Prostate gland (tissue), 2 donors: ENCODE measurements around the gene LGR6. TPM values are rescaled to one million over a fixed set of nuclear protein-coding genes. Genes with fewer than 3 reads are reported as not detected.

ENCODE experiments used
- DNase-seq: peaks from one replicate; pipeline ENCODE4 v3.0.0-alpha.2; 2019; ENCODE audit warnings: low spot score
- H3K27ac ChIP-seq, 2 donors: fragments of 200-600 bp; sonication (generic); 2 replicates each; pipeline ENCODE4 v1.5.1; 2017 to 2019
- H3K27me3 ChIP-seq: fragments of 200-600 bp; sonication (generic); replicated peaks from 2 replicates; pipeline ENCODE4 v1.5.1; 2019; ENCODE audit not compliant: insufficient read depth
- H3K36me3 ChIP-seq, 2 donors: fragments of 200-600 bp; sonication (generic); 1 replicate in 1 of 2; 2 replicates in 1 of 2; pipeline versions ENCODE4 v1.5.1 to v1.8.1; 2017 to 2019
- H3K4me1 ChIP-seq: fragments of 200-600 bp; sonication (generic); replicated peaks from 2 replicates; pipeline ENCODE4 v1.5.1; 2019
- H3K4me3 ChIP-seq, 2 donors: fragments of 200-600 bp; sonication (generic); 2 replicates each; pipeline ENCODE4 v1.5.1; 2017 to 2019
- H3K9me3 ChIP-seq: fragments of 200-600 bp; sonication (generic); 2 replicates; pipeline ENCODE4 v1.5.1; 2017
- POLR2A ChIP-seq: fragments of 450-650 bp; IDR thresholded peaks from one replicate; pipeline ENCODE4 v1.6.1; 2016; ENCODE audit warnings: antibody characterized with exemption, mild to moderate bottlenecking
- POLR2AphosphoS5 ChIP-seq: sonication (generic); formaldehyde crosslinking; IDR thresholded peaks from one replicate; pipeline ENCODE4 v1.6.1; 2017; ENCODE audit warnings: antibody characterized with exemption
- WGBS: methylation state at CpG from one replicate; pipeline ENCODE4 v1.1.5; 2018; 5-methylcytosine and 5-hydroxymethylcytosine counted together
- intact Hi-C: fragments of 100-400 bp; cut with DNase I; formaldehyde crosslinking; loops from one replicate; pipeline ENCODE4 v1.14.2; 2022
- total RNA-seq, 2 donors: library from RNA; depleted of rRNA; stranded (reverse); fragments of >200 nt; gene quantifications; one replicate each; pipeline ENCODE4 v1.1.0, GENCODE V29; 2016
- TF ChIP-seq, protein P1 (sequence below), 4 experiments: fragments of 200-600 bp in 2 of 4; fragments of 450-650 bp in 2 of 4; sonication (generic) in 2 of 4; IDR thresholded peaks; 1 replicate in 3 of 4; 2 replicates in 1 of 4; pipeline ENCODE4 v1.5.1; 2016 to 2019; ENCODE audit warnings: antibody characterized with exemption in 4 of 4, mild to moderate bottlenecking in 2 of 4, moderate library complexity in 2 of 4

Gene LGR6
- total RNA-seq, 2 donors from 2014 or later = 8.0 to 25.6 TPM

DNA sequence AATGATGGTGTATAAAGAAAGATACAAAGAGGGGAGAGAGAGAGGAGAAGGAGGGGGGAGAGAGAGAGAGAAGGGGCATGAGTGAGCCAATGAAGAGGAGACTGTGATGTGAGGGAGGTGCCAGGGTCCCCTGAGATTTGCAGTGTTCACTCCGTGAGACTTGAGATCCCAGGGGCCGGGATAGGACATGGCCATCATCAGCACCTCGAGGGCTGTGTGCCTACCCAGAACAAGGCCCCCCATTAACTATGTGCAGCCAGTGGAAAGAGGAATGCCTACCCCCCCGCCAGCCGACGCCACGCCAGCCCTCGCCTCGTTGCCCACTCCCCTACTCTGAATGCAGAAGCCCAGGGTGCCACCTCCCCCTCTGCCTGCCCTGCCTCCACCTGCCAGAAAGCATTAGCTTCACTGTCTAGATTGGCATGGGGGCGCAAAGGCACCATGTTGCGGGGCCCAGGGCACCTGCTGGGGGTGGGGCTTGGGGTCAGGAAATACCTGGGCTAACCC, 14.8 kb downstream of the LGR6 start:
- Histone ChIP-seq H3K4me1 (peaks cover 4% of the 10 kb centered on the region), H3K27me3 (no peaks in the 10 kb centered on the region), H3K9me3 (no peaks in the 10 kb centered on the region), H3K4me3 (no peak overlapping the region), H3K27ac (no peak overlapping the region), H3K36me3 (no peaks in the 10 kb centered on the region)
- TF ChIP-seq POLR2A (no peak), POLR2AphosphoS5 (no peak)
- TF ChIP-seq, protein P1, sequence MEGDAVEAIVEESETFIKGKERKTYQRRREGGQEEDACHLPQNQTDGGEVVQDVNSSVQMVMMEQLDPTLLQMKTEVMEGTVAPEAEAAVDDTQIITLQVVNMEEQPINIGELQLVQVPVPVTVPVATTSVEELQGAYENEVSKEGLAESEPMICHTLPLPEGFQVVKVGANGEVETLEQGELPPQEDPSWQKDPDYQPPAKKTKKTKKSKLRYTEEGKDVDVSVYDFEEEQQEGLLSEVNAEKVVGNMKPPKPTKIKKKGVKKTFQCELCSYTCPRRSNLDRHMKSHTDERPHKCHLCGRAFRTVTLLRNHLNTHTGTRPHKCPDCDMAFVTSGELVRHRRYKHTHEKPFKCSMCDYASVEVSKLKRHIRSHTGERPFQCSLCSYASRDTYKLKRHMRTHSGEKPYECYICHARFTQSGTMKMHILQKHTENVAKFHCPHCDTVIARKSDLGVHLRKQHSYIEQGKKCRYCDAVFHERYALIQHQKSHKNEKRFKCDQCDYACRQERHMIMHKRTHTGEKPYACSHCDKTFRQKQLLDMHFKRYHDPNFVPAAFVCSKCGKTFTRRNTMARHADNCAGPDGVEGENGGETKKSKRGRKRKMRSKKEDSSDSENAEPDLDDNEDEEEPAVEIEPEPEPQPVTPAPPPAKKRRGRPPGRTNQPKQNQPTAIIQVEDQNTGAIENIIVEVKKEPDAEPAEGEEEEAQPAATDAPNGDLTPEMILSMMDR (IDR thresholded peaks at IDR 0.05) = no peak
- intact Hi-C loops = no loop called here
- DNase-seq = no peak
- WGBS = 72% methylated on average over 11 of the region's 11 CpGs

DNA sequence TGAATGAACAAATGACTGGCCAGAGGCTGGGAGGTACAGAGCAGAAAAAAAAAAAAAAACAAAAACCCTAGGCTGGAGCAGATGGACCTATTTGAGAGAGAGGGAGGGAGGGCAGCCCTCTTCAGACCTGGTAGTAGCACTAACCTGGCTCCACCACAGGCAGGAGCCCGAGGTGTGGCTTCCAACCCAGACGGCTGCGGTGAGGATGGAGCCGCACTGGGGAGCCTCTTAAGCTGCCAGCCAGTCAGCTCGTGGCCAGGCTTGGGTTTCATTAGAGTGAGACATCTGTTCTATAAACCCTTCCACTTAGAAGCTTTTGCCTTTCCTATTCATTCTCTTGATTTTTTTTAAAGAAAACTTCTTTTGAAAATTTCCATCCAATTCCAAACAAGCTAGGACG, 16.8 kb downstream of the LGR6 start:
- Histone ChIP-seq H3K27ac (no peak overlapping the region), H3K27me3 (no peaks in the 10 kb centered on the region), H3K4me3 (no peak overlapping the region), H3K36me3 (no peaks in the 10 kb centered on the region), H3K9me3 (no peaks in the 10 kb centered on the region), H3K4me1 (peaks cover 4% of the 10 kb centered on the region)
- no peak for TF ChIP-seq POLR2A
- TF ChIP-seq, protein P1 (IDR thresholded peaks at IDR 0.05) = peak in 2 of 4 experiments; percentile 22 to 26
- WGBS = 16% methylated on average over 6 of the region's 6 CpGs
- intact Hi-C loops = no loop called here
- peak; percentile 57 for DNase-seq

DNA sequence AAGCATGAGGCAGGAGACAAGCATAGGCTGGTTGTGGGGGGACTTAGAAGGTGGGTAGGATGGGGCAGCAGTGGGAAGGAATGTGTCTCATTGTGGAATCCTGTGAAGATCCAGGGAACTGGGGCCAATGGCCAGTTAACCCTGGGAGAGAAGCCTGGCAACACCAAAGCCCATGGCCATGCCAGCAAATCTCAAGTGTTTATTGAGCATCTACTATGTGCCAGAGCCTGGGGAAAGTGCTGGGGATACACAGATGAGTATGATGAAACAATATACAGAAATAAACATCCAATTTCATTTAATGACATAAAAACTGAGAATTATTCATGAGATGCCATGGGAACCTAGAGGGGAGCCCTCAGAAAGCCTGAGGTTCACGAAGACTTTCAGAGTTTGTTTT, 17.4 kb downstream of the LGR6 start:
- TF ChIP-seq, protein P1 (IDR thresholded peaks at IDR 0.05) = no peak
- no peak for TF ChIP-seq POLR2A
- no peak for TF ChIP-seq POLR2AphosphoS5
- H3K27me3 ChIP-seq = no peaks in the 10 kb centered on the region
- 100% methylated on average over 1 of the region's 1 CpG for WGBS
- intact Hi-C loops = no loop called here
- H3K4me1 ChIP-seq = peaks cover 4% of the 10 kb centered on the region
- DNase-seq = no peak
- H3K36me3 ChIP-seq = no peaks in the 10 kb centered on the region
- H3K9me3 ChIP-seq = no peaks in the 10 kb centered on the region
- no peak overlapping the region for H3K27ac ChIP-seq
- H3K4me3 ChIP-seq = no peak overlapping the region

DNA sequence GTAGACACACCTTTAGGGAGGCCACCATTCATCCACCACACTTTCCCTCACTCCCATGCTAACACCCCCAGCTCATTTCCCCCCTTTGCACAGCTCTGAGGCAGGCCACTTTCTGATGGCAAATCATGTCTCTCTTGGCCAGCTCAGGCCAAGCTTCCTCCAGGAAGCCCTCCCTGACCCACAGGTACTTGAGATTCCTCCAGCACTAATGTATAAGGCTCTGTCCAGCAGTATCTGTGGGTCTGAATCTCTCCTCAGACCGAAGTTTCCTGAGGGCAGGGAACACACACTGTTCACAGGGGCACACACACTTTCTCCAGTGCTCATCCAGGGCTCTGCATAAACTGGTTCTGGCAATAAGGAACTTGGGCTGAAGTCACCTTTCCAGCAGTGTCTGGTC, 19.2 kb downstream of the LGR6 start:
- no peaks in the 10 kb centered on the region for H3K36me3 ChIP-seq
- H3K9me3 ChIP-seq = no peaks in the 10 kb centered on the region
- H3K4me1 ChIP-seq = no peaks in the 10 kb centered on the region
- intact Hi-C loops = no loop called here
- H3K27me3 ChIP-seq = no peaks in the 10 kb centered on the region
- H3K4me3 ChIP-seq = no peak overlapping the region
- no peak for DNase-seq
- WGBS = 44% methylated on average over 1 of the region's 1 CpG
- TF ChIP-seq POLR2A = no peak
- no peak for TF ChIP-seq POLR2AphosphoS5
- H3K27ac ChIP-seq = no peak overlapping the region

DNA sequence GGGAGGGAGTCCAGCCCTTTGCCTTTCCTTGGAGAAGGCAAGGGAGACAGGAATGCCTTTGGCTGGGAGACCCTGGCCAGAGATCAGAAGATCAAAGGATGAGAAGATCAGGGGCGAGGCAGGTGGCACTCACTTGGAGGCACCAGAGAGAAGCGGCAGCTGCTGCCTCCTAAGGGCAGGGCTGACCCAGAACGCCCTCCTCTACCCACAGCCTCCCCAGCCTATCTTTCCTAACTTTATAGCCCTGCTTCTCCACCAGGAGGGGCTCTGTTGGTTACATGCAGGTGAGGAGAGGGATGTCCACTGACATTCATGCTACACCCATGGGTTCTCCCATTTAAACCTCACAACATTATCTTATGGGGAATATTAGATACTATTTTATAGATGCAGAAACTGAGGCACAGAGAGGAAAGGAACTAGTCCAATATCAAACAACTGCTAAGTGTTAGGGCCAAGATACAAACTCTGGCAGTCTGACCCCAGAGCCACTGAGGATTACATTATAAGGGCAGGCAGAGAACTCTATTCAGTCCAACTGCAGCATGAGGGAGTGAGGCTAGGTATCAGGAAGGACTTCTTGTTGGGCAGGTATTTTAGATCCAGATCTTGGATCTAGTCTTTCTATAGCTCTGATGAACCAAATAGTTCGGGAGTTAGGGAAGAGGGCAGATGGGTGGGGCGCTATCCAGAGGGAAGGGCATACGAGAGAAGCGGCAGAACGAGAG, 19.9 kb downstream of the LGR6 start:
- H3K4me1 ChIP-seq = no peaks in the 10 kb centered on the region
- H3K9me3 ChIP-seq = no peaks in the 10 kb centered on the region
- no peaks in the 10 kb centered on the region for H3K27me3 ChIP-seq
- peak overlapping the region; percentile 11 to 30 for H3K4me3 ChIP-seq
- intact Hi-C loops = no loop called here
- no peak for DNase-seq
- no peak overlapping the region for H3K27ac ChIP-seq
- TF ChIP-seq POLR2A (no peak), POLR2AphosphoS5 (no peak)
- TF ChIP-seq, protein P1 (IDR thresholded peaks at IDR 0.05) = peak in 2 of 4 experiments; percentile 20 to 22
- no peaks in the 10 kb centered on the region for H3K36me3 ChIP-seq
- WGBS = 27% methylated on average over 8 of the region's 8 CpGs
